Stimulated activated CD8-positive, alpha-beta memory T cell treated with anti-CD3 and anti-CD28 coated beads, Interleukin-12 subunit alpha, Interleukin-12 subunit beta, amount 100 ng/mL, for 24 hours (primary cell): ENCODE results near the gene CBFA2T3.

Experiments used
- DNase-seq: peaks from one replicate; pipeline ENCODE4 v3.0.0-alpha.2; 2020; ENCODE audit errors: extremely low read depth

The CBFA2T3 gene

GRCh38 chr16:88939245-88939971, 37.6 kb downstream of the CBFA2T3 start:
- DNase-seq = no peak

- no peak for DNase-seq
These were observed 38.2 kb downstream of the CBFA2T3 start for GRCh38 chr16:88938777-88939244.

- no peak for DNase-seq
These were observed 38.8 kb downstream of the CBFA2T3 start for GRCh38 chr16:88938119-88938776.

- DNase-seq = no peak
These were observed 39.8 kb downstream of the CBFA2T3 start for GRCh38 chr16:88937206-88937621.

- DNase-seq = no peak
These were observed 40.3 kb downstream of the CBFA2T3 start for GRCh38 chr16:88936556-88937205.

GRCh38 chr16:88936008-88936555, 40.9 kb downstream of the CBFA2T3 start:
- no peak for DNase-seq

GRCh38 chr16:88934066-88934667, 42.8 kb downstream of the CBFA2T3 start:
- no peak for DNase-seq

GRCh38 chr16:88932929-88933328, 44.1 kb downstream of the CBFA2T3 start:
- DNase-seq = no peak

GRCh38 chr16:88931936-88932335, 45.1 kb downstream of the CBFA2T3 start:
- DNase-seq = no peak

GRCh38 chr16:88931373-88931900, 45.6 kb downstream of the CBFA2T3 start:
- no peak for DNase-seq

- no peak for DNase-seq
These were observed 46.3 kb downstream of the CBFA2T3 start for GRCh38 chr16:88930716-88931115.

- no peak for DNase-seq
These were observed 47.9 kb downstream of the CBFA2T3 start for GRCh38 chr16:88929091-88929445.

- DNase-seq = no peak
These were observed 48.5 kb downstream of the CBFA2T3 start for GRCh38 chr16:88928405-88929090.

GRCh38 chr16:88927661-88928060, 49.3 kb downstream of the CBFA2T3 start:
- no peak for DNase-seq

GRCh38 chr16:88927010-88927409, 50.0 kb downstream of the CBFA2T3 start:
- no peak for DNase-seq

GRCh38 chr16:88926374-88926990, 50.5 kb downstream of the CBFA2T3 start:
- DNase-seq = no peak

GRCh38 chr16:88925540-88925887, 51.5 kb downstream of the CBFA2T3 start:
- DNase-seq = no peak

- DNase-seq = no peak
These were observed 52.0 kb downstream of the CBFA2T3 start for GRCh38 chr16:88924834-88925539.

GRCh38 chr16:88923926-88924833, 52.8 kb downstream of the CBFA2T3 start:
- DNase-seq = no peak
